RPMI7951 (cell line): Measurements from ENCODE around the gene APPL1. TPM values are rescaled to one million over a fixed set of nuclear protein-coding genes. Genes with fewer than 3 reads are reported as not detected.

Experiments
- DNase-seq: peaks from one replicate; pipeline ENCODE4 v3.0.0-alpha.2; 2012; ENCODE audit warnings: low read depth
- total RNA-seq: library from RNA; depleted of rRNA; stranded (reverse); fragments of >200 nt; shearing (Covaris generic); gene quantifications from 2 replicates; pipeline ENCODE4 v1.2.3, GENCODE V29; 2014; rRNA removed

APPL1 gene
- total RNA-seq, 1 experiment from 2014 or later: 72.8 TPM

GRCh38 chr3:57261929-57262328, 34.4 kb downstream of the APPL1 start:
- DNase-seq: no peak

- no peak for DNase-seq
These were observed 40.9 kb downstream of the APPL1 start for GRCh38 chr3:57268416-57268815.

DNA sequence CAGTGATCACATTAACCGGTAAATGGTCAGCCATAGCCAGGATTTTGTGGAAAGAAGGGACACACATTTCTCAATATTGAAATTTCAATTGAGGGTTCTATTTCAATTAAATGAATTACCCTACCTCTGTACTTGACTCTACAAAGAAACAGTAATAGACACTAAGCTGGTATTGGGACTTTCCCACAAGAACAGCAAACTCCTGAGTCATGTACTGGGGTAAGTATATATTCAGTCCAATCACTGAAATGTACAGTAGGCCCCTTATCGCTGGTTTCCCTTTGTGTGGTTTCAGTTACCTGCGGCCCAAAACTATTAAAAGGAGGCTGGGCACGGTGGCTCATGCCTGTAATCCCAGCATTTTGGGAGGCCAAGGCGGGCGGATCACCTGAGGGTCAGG, 47.3 kb downstream of the APPL1 start:
- DNase-seq: no peak

- no peak for DNase-seq
These were observed 47.9 kb downstream of the APPL1 start for GRCh38 chr3:57275393-57275792.

GRCh38 chr3:57278237-57278636, 50.7 kb downstream of the APPL1 start:
- no peak for DNase-seq

DNA sequence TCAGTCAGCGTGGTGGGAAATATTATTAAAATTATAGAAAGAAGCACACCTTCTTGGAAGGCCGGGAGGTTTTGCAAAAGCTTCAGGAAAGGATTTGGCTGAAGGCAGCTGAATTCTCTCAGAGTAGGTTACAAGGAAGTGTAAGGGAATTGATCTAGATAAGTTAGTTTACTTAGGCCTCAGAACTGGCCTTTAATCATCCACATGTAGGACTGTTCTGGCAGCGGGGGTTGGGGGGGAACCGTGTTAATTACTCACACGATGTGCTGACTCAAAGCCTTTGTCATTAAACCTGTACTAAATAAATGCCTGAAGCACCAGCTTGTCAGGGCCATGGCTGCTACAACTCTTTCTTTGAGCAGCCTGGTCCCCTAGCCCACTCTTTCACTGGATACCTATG, 52.2 kb downstream of the APPL1 start:
- DNase-seq: peak; percentile 7

DNA sequence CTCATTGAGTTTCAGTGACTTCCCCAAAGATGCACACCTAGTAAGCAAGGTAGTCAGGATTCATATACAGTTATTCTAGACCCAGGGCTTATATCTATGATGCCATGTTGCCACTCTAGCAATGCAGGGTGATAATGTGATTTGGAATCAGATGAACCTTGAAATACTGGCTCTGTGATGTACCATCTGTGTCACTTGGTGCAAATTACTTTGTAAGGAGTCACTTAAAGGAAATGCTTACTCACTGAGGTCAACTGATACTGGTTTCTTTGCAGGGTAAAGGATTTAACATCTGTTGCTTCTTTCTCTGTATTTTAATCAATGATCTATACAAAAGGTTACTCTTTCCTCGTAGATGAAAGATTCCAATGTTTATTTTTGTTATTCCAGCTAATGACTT, 54.2 kb downstream of the APPL1 start:
- DNase-seq: peak; percentile 61

DNA sequence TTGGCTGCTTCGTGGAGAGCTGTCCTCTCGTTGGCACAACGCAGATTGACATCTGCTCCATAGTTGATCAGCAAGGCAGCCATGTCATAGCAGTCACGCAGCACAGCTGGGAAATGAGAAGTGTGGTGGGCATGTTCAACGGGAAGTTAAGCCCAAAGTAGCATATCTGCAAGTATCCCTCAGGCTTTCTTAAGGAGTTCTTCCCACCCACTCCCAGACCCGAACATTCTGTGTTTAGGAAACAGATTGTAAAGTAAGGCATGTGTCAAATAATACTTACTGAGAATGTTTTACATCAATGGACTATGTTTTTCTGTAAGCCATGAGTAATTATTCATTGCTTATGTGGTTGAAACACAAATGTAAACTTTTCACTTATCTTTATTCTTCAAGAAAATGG, 55.8 kb downstream of the APPL1 start:
- DNase-seq: peak; percentile 6

GRCh38 chr3:57287205-57287604, 59.7 kb downstream of the APPL1 start:
- DNase-seq: no peak

DNA sequence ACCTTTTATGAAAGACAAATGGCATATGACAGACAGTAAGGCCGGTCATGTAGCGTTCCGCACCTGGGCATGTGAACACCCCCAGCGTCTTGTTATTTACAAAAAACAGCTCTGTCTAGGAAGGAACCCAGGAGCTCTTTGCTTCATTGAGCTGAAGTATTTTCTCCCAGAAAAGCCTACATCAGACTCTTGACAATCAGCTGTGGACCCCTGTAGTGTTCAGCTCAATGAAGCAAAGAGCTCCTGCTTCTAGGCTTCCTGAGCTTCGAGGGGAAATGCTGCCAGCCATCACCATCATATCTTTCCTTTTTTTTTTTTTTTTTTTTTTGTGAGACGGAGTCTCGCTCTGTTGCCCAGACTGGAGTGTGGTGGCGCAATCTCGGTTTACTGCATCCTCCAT, 60.9 kb downstream of the APPL1 start:
- no peak for DNase-seq

DNA sequence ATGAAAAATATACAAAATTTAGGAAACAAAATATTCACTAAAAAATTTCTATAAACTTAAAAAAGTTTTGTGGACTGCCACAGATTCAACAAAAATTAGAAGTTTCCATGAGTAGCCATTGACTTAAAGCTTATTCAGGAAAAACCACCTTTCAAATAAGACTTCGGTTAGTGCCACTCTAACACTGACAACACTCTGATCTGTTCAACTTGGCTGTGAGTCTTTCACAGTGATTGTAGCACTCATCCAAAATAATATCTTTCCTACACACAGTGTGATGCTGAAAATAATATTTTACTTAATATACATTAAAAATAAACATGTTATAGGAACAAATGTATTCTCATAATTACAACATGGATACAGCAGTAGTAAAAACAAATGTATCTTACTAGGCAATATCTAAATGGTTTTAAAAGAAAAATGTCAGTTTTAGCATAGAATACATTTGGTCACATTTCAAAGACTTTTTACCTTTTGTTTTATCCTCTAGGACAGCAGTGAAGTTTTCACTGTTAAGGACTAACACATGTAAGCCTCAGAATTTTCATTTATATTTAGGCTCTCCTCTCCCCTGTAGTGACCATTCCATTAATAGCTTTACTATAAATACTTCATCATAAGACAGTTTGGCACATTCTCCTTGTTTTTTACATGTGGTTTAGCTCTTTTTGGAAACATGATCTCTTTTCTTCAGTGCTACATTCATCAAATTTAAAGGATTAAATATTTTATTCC, 64.8 kb downstream of the APPL1 start, which contains the start of gene ASB14:
TSS of gene ASB14 (minus strand) at position 527 of the 738 bp plus-strand sequence. CDS start 652 bp downstream, outside the sequence.
- no peak for DNase-seq

- DNase-seq: no peak
These were observed 65.5 kb downstream of the APPL1 start for GRCh38 chr3:57292897-57293526.

DNA sequence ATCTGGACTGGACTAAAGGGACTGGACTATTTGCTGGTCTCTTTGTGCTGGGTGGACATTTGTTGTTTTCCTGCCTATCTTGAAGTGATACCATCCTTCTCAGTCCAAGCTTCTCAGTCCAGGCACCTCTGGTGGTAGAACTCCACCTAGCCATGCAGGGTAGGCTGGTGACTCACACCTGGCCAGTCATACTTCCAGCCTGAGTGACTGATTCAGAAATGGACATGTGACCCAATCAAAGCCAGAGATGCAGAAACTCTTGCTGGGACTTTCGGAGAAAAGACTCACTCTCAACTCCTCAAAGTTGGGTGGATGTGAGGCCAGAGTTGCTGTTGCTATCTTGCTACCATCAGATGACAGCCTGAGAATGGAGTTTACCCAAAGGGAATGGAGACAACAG, 70.5 kb downstream of the APPL1 start:
- peak; percentile 47 for DNase-seq

- peak; percentile 50 for DNase-seq
These were observed 76.0 kb downstream of the APPL1 start for GRCh38 chr3:57303520-57303919.

DNA sequence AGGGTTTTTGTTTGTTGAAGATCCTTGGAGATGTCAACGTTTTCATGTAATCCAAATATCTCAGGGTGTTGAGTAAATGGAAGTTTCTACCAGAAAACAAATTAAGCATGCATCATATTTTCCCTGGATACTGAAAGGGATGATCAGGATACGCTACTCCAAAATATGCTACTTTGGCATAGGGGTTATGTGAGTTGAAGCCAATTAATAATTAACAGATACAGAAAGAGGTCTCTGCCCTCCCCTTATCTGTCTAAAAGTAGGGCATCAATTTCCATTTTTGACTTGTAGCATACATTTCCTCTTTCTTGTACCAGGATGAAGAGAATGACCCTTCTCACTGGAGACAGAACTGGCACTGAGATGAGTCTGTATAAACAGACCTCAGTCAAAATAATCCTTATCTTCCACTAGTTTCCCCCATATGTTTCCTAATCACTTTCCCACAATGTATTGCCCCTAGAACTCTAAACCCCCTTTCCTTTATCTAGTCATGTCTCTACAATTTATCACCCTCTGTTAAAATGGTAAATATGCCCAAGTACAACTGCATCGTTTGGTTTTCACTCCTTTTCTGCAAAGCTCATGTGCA, 82.3 kb downstream of the APPL1 start:
- no peak for DNase-seq

DNA sequence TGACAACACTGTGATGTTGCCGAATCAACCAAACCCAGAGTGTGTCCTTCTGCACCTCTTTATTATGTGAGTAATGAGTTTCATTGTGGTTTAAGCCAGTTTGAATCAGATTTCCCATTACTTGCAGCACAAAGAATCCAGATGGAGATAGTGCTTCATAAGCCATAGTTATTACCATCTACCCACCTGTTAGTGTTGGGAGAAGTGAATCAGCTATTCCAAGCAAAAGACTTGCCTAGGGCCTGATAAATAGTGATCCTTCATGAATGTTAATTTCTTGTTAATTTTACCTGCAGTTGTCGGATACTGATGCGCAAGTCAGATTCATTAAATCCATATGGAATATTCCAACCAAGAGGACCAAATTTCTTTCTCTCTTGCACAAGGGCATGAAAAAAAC, 86.7 kb downstream of the APPL1 start:
- DNase-seq: no peak

Other genes starting within 250 kb of the APPL1 start
- 0.39 TPM in 1 of 2 replicates, not detected in the other for gene SPATA12, start 167.1 kb upstream of the APPL1 start, total RNA-seq
- gene IL17RD, start 62.4 kb upstream of the APPL1 start, total RNA-seq: 8.8 and 18.7 TPM in 2 replicates
- gene HESX1, start 27.8 kb upstream of the APPL1 start, total RNA-seq: 1.9 and 2.5 TPM in 2 replicates
- gene ASB14, start 65.0 kb downstream of the APPL1 start, total RNA-seq: not detected in 2 replicates